HG02642 (cell line): ENCODE data around the gene ZDHHC14.
"Not testable (repeated sequence)": the region's sequence is repeated elsewhere in the genome, so short reads cannot be mapped to it uniquely, and the experiment has no call there.

Experiments used
- ATAC-seq: cut with Tn5 transposase; IDR thresholded peaks from one replicate; pipeline ENCODE4 v1.9.1; 2021; ENCODE audit warnings: mild to moderate bottlenecking; ENCODE audit not compliant: unreplicated experiment, poor library complexity

The ZDHHC14 gene

DNA sequence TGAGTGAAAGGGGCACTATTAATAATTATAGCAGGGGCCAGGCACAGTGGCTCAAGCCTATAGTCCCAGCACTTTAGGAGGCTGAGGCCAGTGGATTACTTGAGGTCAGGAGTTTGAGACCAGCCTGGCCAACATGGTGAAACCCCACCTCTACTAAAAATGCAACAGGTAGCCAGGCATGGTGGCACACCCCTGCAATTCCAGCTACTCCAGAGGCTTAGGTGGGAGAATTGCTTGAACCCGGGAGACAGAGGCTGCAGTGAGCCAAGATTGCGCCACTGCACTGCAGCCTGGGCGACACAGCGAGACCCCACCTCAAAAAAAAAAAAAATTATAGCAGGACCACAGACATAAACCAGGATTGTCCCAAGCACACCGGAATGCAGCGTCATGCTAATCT, 340.0 kb downstream of the ZDHHC14 start:
- not testable (repeated sequence) for ATAC-seq

GRCh38 chr6:157721426-157721825, 340.4 kb downstream of the ZDHHC14 start:
- ATAC-seq: no peak

DNA sequence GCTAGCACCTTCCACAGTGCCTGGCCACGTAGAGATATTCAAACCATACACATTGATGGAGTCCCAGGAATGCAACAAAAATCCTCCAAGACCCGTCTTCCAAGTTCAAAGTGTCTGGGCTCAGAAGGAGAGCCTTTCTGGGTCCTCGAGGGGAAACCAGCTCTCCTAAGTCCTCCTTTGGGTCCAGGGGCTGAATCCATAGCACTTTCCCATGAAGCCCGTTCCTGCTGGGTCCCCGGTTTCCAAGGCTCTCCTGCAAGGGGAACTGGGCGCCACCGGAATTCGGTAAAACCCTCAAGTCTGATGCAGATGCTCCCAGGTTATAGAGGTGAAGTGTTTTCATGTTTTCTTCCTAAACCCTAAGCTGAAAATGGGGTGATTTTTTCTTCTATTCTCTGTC, 340.8 kb downstream of the ZDHHC14 start:
- ATAC-seq: no peak

DNA sequence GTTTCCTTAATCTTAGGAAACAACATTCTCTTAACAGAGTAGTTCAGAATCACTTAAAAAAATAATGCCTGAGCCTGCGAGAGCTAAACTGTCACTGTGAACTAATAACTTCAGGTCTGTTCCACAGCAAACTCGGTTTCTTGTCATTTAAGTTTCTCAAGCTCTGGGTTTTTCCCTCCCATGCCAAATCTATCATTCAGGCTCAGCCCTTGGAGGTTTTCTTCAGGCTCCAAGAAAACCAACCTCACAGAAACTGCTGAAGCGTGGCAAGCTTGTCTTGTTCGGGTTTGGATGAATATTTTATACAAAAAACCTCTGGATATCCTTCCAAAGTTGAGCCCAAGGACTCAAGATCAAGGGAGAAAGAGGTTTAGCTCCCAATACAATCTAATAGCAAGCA, 342.4 kb downstream of the ZDHHC14 start:
- no peak for ATAC-seq

DNA sequence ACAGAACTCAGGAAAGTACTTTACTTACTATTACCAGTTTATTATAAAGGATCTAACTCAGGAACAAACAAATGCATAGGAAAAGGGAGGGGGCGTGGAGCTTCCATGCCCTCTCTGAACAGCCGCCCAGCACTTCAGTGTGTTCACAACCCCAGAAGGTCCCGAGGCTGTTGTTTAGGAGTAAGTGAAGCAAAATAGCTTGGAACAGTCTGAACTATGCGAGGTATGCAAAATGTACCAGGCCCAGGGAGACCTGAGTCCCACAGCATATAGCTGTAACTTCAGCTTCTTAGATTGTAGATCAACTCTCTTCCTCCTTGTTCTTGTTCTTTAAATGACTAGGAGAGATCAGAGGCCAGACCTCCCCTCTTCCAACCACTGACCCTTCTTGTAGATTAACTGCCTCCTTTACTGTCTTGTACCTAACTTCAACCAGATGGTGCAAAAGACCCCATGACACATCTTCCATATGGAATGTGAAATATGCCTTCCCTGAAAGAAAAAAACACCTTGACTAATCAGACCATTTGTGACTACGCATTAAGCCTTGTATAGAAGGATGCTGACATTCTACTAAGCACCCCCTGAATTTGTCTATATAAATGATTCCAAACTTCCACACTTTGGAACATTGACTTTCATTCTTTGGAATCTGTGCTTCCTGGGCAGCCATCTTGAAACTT, 343.3 kb downstream of the ZDHHC14 start:
- ATAC-seq: no peak

DNA sequence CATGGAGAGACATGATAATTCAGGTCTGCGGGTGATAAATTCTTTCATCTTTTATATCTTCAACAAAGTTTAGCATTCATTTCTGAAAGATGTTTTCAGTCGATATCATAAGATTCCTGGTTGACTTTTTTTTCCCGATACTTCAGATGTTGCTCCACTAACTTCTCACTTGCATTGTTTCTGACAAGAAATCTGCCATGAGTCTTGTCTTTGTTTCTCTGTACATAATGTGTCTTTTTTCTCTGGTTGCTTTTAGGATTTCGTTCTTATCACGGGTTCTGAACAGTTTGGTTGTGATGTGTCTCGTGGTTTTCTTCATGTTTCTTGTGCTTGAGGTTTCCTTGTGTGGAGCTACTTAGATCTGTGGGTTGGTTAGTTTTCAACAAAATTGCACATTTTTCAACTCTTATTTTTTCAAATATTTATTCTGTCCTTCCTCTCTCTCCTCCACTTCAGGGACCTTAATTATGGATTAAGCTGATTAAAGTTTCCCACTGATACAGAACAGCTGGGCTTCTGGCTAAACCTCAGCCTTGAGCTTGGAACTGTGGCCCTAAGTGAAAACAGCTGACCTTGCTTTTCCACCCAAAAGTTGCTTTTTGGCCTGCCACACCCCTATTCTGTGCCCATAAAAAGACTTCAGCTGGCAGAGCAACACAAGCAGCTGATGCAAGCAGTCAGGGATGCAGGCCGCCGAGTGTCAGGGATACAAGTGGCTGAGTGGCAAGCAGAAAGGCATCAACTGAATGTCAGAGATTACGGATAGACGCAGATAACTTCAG, 344.2 kb downstream of the ZDHHC14 start:
- no peak for ATAC-seq

DNA sequence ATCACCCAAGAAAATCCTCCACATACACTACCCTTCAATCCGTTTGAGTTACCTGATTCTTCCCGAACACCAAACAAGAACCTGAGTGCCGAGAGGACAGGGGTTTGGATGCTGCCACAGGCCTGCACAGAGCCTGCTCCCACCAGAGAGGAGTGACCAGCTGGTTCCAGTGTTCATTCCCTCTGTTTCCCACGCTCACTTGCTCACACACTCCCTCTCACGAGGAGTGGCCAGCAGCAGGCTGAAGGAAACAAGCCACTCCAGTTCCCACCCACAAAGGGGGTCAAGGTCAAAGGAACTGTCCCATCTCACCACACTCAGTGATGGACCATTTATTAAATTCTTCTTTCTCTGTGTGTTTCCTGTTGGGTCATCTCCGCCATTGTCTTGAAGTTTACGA, 344.8 kb downstream of the ZDHHC14 start:
- ATAC-seq: no peak

- ATAC-seq: no peak
Observed at GRCh38 chr6:157726892-157727628, 346.1 kb downstream of the ZDHHC14 start.
